HG03103 (cell line): ENCODE results near the gene CCAR1.
"Not testable (repeated sequence)": the region's sequence is repeated elsewhere in the genome, so short reads cannot be mapped to it uniquely, and the experiment has no call there.

Experiments used
- ATAC-seq: cut with Tn5 transposase; IDR thresholded peaks from one replicate; pipeline ENCODE4 v1.9.1; 2021; ENCODE audit warnings: low read depth; ENCODE audit not compliant: unreplicated experiment

CCAR1 gene

GRCh38 chr10:68720793-68721672 lies at the start of gene CCAR1:
CCAR1 (plus strand) TSS chr10:68721239; CDS start chr10:68722505, 1,266 bp downstream.
- peak; percentile 100 for ATAC-seq

GRCh38 chr10:68684413-68684812 lies 36.6 kb upstream of the CCAR1 start:
- peak; percentile 76 for ATAC-seq

GRCh38 chr10:68696018-68696417 lies 25.0 kb upstream of the CCAR1 start:
- ATAC-seq, result no peak

GRCh38 chr10:68697106-68697505 lies 23.9 kb upstream of the CCAR1 start:
- ATAC-seq, result no peak

GRCh38 chr10:68700197-68700596 lies 20.8 kb upstream of the CCAR1 start:
- ATAC-seq, result no peak

GRCh38 chr10:68705548-68705947 lies 15.5 kb upstream of the CCAR1 start:
- ATAC-seq, result no peak

- not testable (repeated sequence) for ATAC-seq
These were observed 12.1 kb upstream of the CCAR1 start for GRCh38 chr10:68708987-68709386.

- not testable (repeated sequence) for ATAC-seq
These were observed 8.0 kb upstream of the CCAR1 start for GRCh38 chr10:68713065-68713464.

GRCh38 chr10:68717435-68717834 lies 3.6 kb upstream of the CCAR1 start:
- no peak for ATAC-seq

- no peak for ATAC-seq
These were observed 765 bp downstream of the CCAR1 start for GRCh38 chr10:68721673-68722335.

- no peak for ATAC-seq
These were observed 4.0 kb downstream of the CCAR1 start for GRCh38 chr10:68725016-68725415.

- ATAC-seq, result no peak
These were observed 6.1 kb downstream of the CCAR1 start for GRCh38 chr10:68727146-68727545.

GRCh38 chr10:68732651-68733050 lies 11.6 kb downstream of the CCAR1 start:
- ATAC-seq, result no peak

- no peak for ATAC-seq
These were observed 13.3 kb downstream of the CCAR1 start for GRCh38 chr10:68734349-68734748.

GRCh38 chr10:68735119-68735518 lies 14.1 kb downstream of the CCAR1 start:
- ATAC-seq, result no peak

- not testable (repeated sequence) for ATAC-seq
These were observed 14.7 kb downstream of the CCAR1 start for GRCh38 chr10:68735739-68736138.

- not testable (repeated sequence) for ATAC-seq
These were observed 19.6 kb downstream of the CCAR1 start for GRCh38 chr10:68740676-68741075.

- no peak for ATAC-seq
These were observed 21.4 kb downstream of the CCAR1 start for GRCh38 chr10:68742397-68742796.

GRCh38 chr10:68752711-68753350 lies 31.8 kb downstream of the CCAR1 start:
- ATAC-seq, result no peak

- ATAC-seq, result no peak
These were observed 35.2 kb downstream of the CCAR1 start for GRCh38 chr10:68756246-68756645.

GRCh38 chr10:68756766-68757165 lies 35.7 kb downstream of the CCAR1 start:
- no peak for ATAC-seq
